ENCODE data around the gene ELOVL3.

DNA sequence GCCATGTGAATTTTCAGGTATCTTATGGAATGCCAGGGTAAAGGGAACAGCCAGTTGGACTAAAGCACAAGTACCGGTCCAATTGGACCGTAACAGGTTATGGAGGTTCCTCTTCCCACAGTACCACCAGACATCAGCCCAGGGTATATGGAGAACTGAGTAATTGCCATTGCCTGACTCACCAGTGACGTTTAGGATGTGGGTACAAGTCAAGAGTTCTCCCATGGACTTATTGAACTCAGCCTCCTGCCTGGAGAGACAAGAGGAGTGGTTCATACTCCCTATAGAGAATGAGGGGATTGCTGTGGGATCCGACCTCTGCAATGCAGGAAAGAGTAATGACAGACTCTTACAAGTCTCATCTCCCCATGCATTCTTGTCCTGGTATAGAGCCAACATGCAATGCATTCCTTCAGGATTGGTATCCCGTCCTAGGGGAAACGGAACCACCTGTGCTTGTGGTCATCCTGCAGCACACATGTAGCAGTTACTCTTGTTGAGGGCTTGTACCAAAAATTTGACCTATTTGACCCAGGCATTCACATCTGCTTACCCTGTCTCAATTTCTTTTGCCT, 30.7 kb upstream of the ELOVL3 start:
- TF ChIP-seq CTCF (optimal IDR thresholded peaks at IDR 0.05 in 1 of 3, IDR thresholded peaks at IDR 0.05 in 1 of 3, conservative IDR thresholded peaks at IDR 0.05 in 1 of 3; ENCODE audit: extremely low read depth in 1 of 3, insufficient read depth in 2 of 3, low read length in 3 of 3) = no peak
- no peak for TF ChIP-seq EZH2 (IDR thresholded peaks at IDR 0.05; ENCODE audit: low read length)

All from keratinocyte (primary cell).